BE2C (cell line): ENCODE data around the gene USPL1.
"Not testable (repeated sequence)": the region's sequence is repeated elsewhere in the genome, so short reads cannot be mapped to it uniquely, and the experiment has no call there.

Experiments
- DNase-seq: peaks from one replicate; pipeline ENCODE4 v3.0.0-alpha.2; 2020
- H3K27me3 ChIP-seq: fragments of 250-450 bp; sonication (Bioruptor Pico); 2 replicates; pipeline ENCODE4 v1.5.1; 2020; ENCODE audit warnings: mild to moderate bottlenecking
- H3K36me3 ChIP-seq: fragments of 250-450 bp; sonication (Bioruptor Pico); 2 replicates; pipeline ENCODE4 v1.5.1; 2020; ENCODE audit warnings: mild to moderate bottlenecking
- H3K4me1 ChIP-seq: fragments of 250-450 bp; sonication (Bioruptor Pico); 2 replicates; pipeline ENCODE4 v1.5.1; 2020
- H3K4me3 ChIP-seq: 2 replicates; pipeline ENCODE4 v1.5.1; 2011; ENCODE audit warnings: low read depth, low read length
- H3K9me3 ChIP-seq: fragments of 250-450 bp; sonication (Bioruptor Pico); 2 replicates; pipeline ENCODE4 v1.5.1; 2020
- CTCF ChIP-seq: IDR thresholded peaks from 2 replicates; pipeline ENCODE4 v1.5.1; 2012; ENCODE audit warnings: mild to moderate bottlenecking, low read depth, low read length

The USPL1 gene

GRCh38 chr13:30629527-30629926 lies 11.8 kb downstream of the USPL1 start:
- TF ChIP-seq CTCF: no peak
- Histone ChIP-seq H3K9me3 (no peaks in the 10 kb centered on the region; the same call in 1 of the 2 replicates), H3K4me3 (no peak overlapping the region), H3K36me3 (peaks cover 83% of the 10 kb centered on the region), H3K27me3 (no peaks in the 10 kb centered on the region), H3K4me1 (no peaks in the 10 kb centered on the region)
- DNase-seq: no peak

- H3K4me1 ChIP-seq: no peaks in the 10 kb centered on the region
- H3K9me3 ChIP-seq: no peaks in the 10 kb centered on the region; the same call in 1 of the 2 replicates
- no peak for TF ChIP-seq CTCF
- DNase-seq: no peak
- peaks cover 77% of the 10 kb centered on the region for H3K36me3 ChIP-seq
- H3K27me3 ChIP-seq: no peaks in the 10 kb centered on the region
- H3K4me3 ChIP-seq: no peak overlapping the region
Observed at GRCh38 chr13:30633861-30634260, 16.1 kb downstream of the USPL1 start.

- no peak for TF ChIP-seq CTCF
- H3K9me3 ChIP-seq: no peaks in the 10 kb centered on the region
- H3K4me1 ChIP-seq: no peaks in the 10 kb centered on the region
- peaks cover 75% of the 10 kb centered on the region for H3K36me3 ChIP-seq
- no peak for DNase-seq
- H3K4me3 ChIP-seq: no peak overlapping the region
- H3K27me3 ChIP-seq: no peaks in the 10 kb centered on the region
Observed at GRCh38 chr13:30634838-30635237, 17.1 kb downstream of the USPL1 start.

- no peak for DNase-seq
- Histone ChIP-seq H3K4me1 (no peaks in the 10 kb centered on the region), H3K9me3 (no peaks in the 10 kb centered on the region), H3K36me3 (peaks cover 73% of the 10 kb centered on the region), H3K4me3 (no peak overlapping the region), H3K27me3 (no peaks in the 10 kb centered on the region)
- no peak for TF ChIP-seq CTCF
Observed at GRCh38 chr13:30638301-30638700, 20.6 kb downstream of the USPL1 start.

- Histone ChIP-seq H3K4me3 (no peak overlapping the region), H3K4me1 (peaks cover under 1% of the 10 kb centered on the region; the same call in 1 of the 2 replicates), H3K36me3 (peaks cover 69% of the 10 kb centered on the region), H3K27me3 (no peaks in the 10 kb centered on the region), H3K9me3 (no peaks in the 10 kb centered on the region)
- no peak for TF ChIP-seq CTCF
- no peak for DNase-seq
Observed at GRCh38 chr13:30639671-30640070, 22.0 kb downstream of the USPL1 start.

- H3K36me3 ChIP-seq: peaks cover 74% of the 10 kb centered on the region
- H3K4me3 ChIP-seq, H3K27me3 ChIP-seq, DNase-seq, H3K9me3 ChIP-seq, H3K4me1 ChIP-seq: not testable (repeated sequence)
Observed at GRCh38 chr13:30641173-30641572, 23.5 kb downstream of the USPL1 start.

- no peak for TF ChIP-seq CTCF
- Histone ChIP-seq H3K9me3 (no peaks in the 10 kb centered on the region), H3K27me3 (no peaks in the 10 kb centered on the region), H3K4me3 (no peak overlapping the region), H3K36me3 (peaks cover 82% of the 10 kb centered on the region), H3K4me1 (peaks cover 6% of the 10 kb centered on the region; the same call in 1 of the 2 replicates)
- DNase-seq: no peak
Observed at GRCh38 chr13:30645629-30646028, 27.9 kb downstream of the USPL1 start.
